ENCODE results near the gene PRIM2. TPM values are rescaled to one million over a fixed set of nuclear protein-coding genes. Genes with fewer than 3 reads are reported as not detected.
A peak's percentile ranks its signal among the peaks of the same experiment; 100 is the strongest.
"Not testable (repeated sequence)": the region's sequence is repeated elsewhere in the genome, so short reads cannot be mapped to it uniquely, and the experiment has no call there.

Gene PRIM2
- total RNA-seq, 2 donors from 2014 or later = 27.2 to 33.6 TPM

DNA sequence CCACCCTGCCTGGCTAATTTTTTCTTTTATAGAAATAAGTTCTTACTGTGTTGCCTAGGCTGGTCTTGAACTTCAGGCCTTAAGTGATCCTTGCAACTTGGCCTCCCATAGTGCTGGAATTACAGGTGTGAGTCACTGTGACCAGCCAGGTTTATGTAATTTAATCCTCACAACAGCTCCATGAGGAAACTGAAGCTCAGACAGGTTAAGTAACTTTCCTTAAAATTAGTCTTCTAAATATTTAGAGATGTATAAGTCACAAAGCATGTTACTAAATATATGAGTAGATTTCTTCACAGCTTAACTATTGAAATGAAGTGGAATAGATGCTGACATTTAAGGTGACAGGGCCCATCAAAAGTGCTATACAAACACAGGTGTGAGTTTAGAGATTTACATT lies 30.2 kb downstream of the PRIM2 start:
- ATAC-seq (replicated peaks in 1 of 2); H3K27me3 Mint-ChIP-seq (ENCODE audit: low read depth); DNase-seq; H3K36me3 Mint-ChIP-seq (ENCODE audit: insufficient read depth in 2 of 2); H3K4me3 Mint-ChIP-seq; H3K27ac Mint-ChIP-seq; H3K9me3 Mint-ChIP-seq: not testable (repeated sequence)
- peaks cover 23% of the 10 kb centered on the region for H3K4me1 Mint-ChIP-seq (ENCODE audit: low read depth)

DNA sequence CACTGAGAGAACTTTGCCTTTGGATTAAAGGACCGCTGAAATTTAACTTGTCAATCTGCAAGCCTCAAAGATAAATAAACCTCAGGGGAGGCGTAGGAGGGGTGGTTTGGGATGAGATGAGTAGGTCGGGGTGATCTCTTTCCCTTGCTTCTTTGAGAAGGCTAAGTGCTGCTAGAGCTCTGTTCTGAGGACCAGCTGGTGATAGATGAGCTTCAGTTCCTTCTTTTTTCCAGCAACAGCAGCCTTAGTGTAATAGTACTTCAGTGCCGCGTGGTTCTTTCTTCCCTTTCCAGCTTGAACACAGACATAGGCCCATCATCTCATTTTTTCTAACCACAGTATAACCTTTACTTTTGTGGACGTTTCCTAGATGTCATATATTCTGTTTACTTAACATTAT lies 33.0 kb downstream of the PRIM2 start:
- not testable (repeated sequence) for H3K36me3 Mint-ChIP-seq (ENCODE audit: insufficient read depth in 2 of 2); DNase-seq; H3K27me3 Mint-ChIP-seq (ENCODE audit: low read depth); H3K27ac Mint-ChIP-seq; ATAC-seq (replicated peaks in 1 of 2); H3K9me3 Mint-ChIP-seq; H3K4me3 Mint-ChIP-seq
- peaks cover 17% of the 10 kb centered on the region for H3K4me1 Mint-ChIP-seq (ENCODE audit: low read depth)

DNA sequence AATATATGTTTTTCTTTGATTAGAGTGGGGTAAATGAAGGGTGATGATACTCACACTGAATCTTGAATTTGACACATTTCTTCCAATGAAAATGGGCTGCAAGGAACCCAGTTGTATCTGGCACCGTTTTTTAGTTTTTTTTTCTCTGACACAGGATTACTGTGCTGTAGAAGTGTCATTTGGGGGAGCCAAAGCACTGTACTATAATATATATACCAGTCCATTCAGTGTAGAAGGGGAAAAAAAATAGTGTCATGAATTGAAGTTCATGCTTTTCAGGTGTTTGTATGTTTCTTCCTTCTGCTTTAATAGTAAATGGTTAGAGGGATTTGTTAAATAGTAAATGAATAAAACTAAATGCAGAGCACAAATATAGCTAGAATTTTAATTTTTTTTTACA lies 35.2 kb downstream of the PRIM2 start:
- not testable (repeated sequence) for ATAC-seq (replicated peaks in 1 of 2)

DNA sequence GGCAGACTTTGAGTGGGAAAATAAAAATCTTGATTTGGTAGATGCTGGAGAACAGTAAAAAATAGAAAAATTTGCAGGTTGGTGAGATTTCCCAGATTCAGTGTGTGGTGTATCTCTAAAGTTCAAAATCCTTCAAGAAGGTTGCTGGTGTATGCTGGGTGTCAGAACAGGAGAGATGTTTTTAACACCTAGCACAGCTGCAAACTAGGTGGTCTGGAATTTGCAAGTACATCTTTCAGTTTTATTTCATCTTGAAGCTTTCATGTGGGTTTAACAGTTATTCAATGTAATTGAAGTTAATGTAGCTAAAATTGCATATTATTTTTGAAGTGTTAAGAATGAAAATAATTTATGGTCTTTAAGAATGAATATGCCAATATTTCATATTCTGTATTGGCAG lies 40.9 kb downstream of the PRIM2 start:
- H3K9me3 Mint-ChIP-seq; H3K4me3 Mint-ChIP-seq; H3K27ac Mint-ChIP-seq; H3K36me3 Mint-ChIP-seq (ENCODE audit: insufficient read depth in 2 of 2); ATAC-seq (replicated peaks in 1 of 2); H3K27me3 Mint-ChIP-seq (ENCODE audit: low read depth); DNase-seq; H3K4me1 Mint-ChIP-seq (ENCODE audit: low read depth): not testable (repeated sequence)

More for the DNA sequence above, 35.2 kb downstream of the PRIM2 start:
- not testable (repeated sequence) for H3K27ac Mint-ChIP-seq; H3K36me3 Mint-ChIP-seq (ENCODE audit: insufficient read depth in 2 of 2); H3K9me3 Mint-ChIP-seq; H3K27me3 Mint-ChIP-seq (ENCODE audit: low read depth); H3K4me3 Mint-ChIP-seq; DNase-seq
- peaks cover 22% of the 10 kb centered on the region for H3K4me1 Mint-ChIP-seq (ENCODE audit: low read depth)

DNA sequence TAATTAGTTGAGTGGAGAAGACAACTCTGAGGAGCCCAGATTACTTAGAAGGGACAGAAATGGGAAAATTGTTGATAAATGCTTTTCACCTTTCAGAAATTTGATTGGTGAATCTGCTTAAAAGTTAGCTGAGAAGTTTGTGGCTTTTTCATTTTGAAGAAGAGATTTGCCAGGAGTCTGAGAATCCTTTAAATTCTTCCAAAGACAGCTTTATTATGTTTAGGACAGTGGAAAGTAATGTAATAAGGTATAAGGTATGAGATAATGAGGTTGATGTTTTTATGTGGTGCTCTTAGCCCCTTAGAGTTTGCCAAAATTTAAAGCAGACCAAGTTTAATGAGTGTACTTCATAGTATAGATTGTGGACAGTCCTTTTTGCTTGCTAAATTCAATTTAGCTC lies 42.3 kb downstream of the PRIM2 start:
- H3K27me3 Mint-ChIP-seq (ENCODE audit: low read depth); H3K4me3 Mint-ChIP-seq; H3K4me1 Mint-ChIP-seq (ENCODE audit: low read depth); ATAC-seq (replicated peaks in 1 of 2); DNase-seq; H3K36me3 Mint-ChIP-seq (ENCODE audit: insufficient read depth in 2 of 2); H3K9me3 Mint-ChIP-seq; H3K27ac Mint-ChIP-seq: not testable (repeated sequence)

DNA sequence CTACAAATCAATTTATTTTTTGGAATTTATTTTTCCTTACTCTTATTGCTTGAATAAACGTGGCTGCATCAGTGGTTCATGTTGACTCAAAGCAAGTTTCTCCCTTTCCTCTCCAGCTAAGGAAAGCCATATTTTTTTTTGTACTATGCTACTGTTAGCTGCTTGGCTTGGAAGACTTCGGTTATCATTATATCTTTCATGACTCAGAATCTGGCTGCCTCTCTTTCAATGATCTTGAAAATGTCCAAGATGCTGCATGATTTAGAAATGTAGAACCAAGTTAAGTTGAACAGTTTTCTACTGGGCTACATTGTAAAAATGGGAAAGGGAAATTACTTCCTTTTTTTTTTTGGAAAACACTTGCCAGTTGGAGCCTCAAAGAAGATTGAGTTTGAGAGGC lies 44.9 kb downstream of the PRIM2 start:
- not testable (repeated sequence) for H3K27me3 Mint-ChIP-seq (ENCODE audit: low read depth); ATAC-seq (replicated peaks in 1 of 2); H3K4me1 Mint-ChIP-seq (ENCODE audit: low read depth); H3K9me3 Mint-ChIP-seq; DNase-seq; H3K36me3 Mint-ChIP-seq (ENCODE audit: insufficient read depth in 2 of 2); H3K27ac Mint-ChIP-seq; H3K4me3 Mint-ChIP-seq

DNA sequence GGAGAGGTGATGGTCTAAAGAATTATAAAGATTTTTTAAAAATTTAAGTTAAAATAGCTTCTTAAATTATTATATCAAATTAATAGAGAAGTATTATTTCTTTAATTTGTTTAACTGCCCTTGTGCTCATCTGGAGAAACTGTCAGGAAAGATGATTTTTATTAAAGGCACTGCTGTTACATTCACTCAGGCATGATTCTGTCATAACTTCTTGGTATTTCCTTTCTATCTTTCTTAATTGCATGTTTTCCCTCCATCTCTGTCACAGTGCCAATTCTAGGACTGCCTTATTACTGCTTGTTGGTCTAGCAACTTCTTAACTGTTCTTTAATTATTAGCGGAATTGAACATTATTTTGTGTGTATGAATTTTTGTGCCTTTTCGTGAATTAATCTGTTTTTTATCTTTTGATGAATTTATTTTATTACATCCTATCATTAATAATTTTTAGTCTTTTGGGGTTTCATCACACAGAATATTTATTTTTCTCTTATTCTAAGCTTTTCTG lies 47.7 kb downstream of the PRIM2 start:
- not testable (repeated sequence) for H3K4me3 Mint-ChIP-seq; ATAC-seq (replicated peaks in 1 of 2); H3K36me3 Mint-ChIP-seq (ENCODE audit: insufficient read depth in 2 of 2); H3K9me3 Mint-ChIP-seq; DNase-seq; H3K27ac Mint-ChIP-seq; H3K27me3 Mint-ChIP-seq (ENCODE audit: low read depth)
- H3K4me1 Mint-ChIP-seq (ENCODE audit: low read depth) = peaks cover 11% of the 10 kb centered on the region

DNA sequence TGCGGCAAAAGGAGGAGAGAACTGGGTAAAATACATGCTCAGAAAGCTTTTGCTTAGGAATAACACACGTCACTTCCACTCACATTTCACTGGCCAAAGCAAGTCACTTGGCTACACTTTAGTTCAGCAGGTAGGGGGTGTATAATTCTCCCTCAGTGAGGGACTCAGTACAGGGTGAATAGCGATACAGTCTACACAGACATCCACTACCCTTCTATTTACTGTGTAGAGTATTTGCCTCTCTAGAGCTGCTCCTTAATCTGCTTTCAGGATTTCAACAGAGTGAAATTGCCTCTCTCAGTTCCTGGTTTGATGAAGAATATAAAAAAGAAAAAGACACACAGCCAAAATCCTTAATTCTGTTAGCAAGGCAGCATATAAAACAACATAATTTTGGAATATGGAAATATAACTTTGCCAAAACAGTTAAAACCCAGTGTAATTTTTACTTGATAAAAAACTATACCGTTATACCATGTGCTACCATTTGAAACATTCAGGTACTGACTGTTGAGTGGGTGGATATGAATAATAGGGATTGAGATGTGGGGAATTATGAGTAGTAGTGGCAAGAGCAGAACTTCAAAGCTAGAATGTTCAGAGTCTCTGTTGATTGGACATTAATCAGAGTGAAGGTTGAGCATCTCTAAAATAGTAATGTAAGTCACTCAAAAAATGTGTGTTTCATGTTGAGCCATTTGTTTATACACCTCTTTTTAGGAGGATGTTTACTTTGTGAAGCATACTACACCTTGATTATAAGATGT lies 51.7 kb downstream of the PRIM2 start:
- not testable (repeated sequence) for H3K27ac Mint-ChIP-seq

DNA sequence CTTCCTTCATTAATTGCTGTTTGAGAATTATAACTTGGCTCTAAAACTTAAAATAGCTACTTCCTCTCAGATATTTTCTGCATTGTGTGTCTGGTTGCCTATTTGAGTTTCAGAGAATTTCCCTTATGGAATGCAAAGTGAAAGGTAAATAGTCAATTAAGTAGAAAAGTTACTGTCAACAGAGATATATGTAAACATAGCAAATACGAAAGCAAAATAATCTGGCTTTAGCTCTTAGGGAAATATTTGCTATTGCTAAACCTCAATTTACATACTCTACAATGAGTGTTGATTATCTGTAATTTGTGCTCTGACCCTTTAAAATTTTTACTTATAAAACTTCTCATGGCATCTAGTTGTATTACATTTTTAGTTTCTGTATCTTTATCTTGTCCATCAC lies 54.3 kb downstream of the PRIM2 start:
- ATAC-seq (replicated peaks in 1 of 2); H3K27me3 Mint-ChIP-seq (ENCODE audit: low read depth); H3K27ac Mint-ChIP-seq; H3K36me3 Mint-ChIP-seq (ENCODE audit: insufficient read depth in 2 of 2); H3K4me1 Mint-ChIP-seq (ENCODE audit: low read depth); H3K9me3 Mint-ChIP-seq; H3K4me3 Mint-ChIP-seq; DNase-seq: not testable (repeated sequence)

More for the DNA sequence above, 51.7 kb downstream of the PRIM2 start:
- H3K27me3 Mint-ChIP-seq (ENCODE audit: low read depth); H3K36me3 Mint-ChIP-seq (ENCODE audit: insufficient read depth in 2 of 2); H3K4me3 Mint-ChIP-seq; H3K9me3 Mint-ChIP-seq; DNase-seq: not testable (repeated sequence)
- peaks cover 11% of the 10 kb centered on the region for H3K4me1 Mint-ChIP-seq (ENCODE audit: low read depth)
- peak; percentile 24 to 47 for ATAC-seq (replicated peaks in 1 of 2)

DNA sequence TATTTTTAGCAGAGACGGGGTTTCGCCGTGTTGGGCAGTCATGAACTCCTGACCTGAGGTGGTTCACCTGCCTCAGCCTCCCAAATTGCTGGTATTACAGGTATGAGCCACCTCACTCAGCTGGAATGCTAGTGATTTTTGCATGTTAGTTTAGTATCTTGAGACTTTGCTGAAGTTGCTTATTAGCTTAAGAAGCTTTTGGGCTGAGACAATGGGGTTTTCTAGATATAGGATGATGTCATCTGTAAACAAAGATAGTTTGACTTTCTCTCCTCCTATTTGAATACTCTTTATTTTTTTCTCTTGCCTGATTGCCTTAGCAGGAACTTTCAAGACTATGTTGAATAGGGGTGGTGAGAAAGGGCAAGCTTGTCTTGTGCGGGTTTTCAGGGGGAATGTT lies 57.3 kb downstream of the PRIM2 start:
- H3K4me3 Mint-ChIP-seq; H3K4me1 Mint-ChIP-seq (ENCODE audit: low read depth); ATAC-seq (replicated peaks in 1 of 2); H3K9me3 Mint-ChIP-seq; H3K27me3 Mint-ChIP-seq (ENCODE audit: low read depth); DNase-seq; H3K36me3 Mint-ChIP-seq (ENCODE audit: insufficient read depth in 2 of 2); H3K27ac Mint-ChIP-seq: not testable (repeated sequence)

DNA sequence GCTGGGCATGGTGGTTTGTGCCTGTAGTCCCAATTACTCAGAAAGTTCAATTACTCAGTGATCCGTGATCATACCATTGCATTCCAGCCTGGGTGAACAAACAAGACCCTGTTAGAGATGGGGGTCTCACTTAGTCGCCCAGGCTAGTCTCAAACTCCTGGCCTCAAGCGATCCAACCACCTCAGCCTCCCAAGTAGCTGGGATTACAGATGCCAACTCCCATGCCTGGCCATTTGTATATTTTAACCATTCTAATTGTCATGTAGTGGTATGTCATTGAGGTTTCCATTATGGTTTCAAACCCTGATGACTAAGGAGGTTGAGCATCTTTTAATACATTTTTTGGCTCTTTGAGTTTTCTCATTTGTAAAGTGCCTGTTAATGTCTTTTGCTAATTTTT lies 58.7 kb downstream of the PRIM2 start:
- H3K4me1 Mint-ChIP-seq (ENCODE audit: low read depth); H3K27ac Mint-ChIP-seq; H3K9me3 Mint-ChIP-seq; ATAC-seq (replicated peaks in 1 of 2); H3K27me3 Mint-ChIP-seq (ENCODE audit: low read depth); DNase-seq; H3K4me3 Mint-ChIP-seq: not testable (repeated sequence)
- peaks cover 4 to 14% of the 10 kb centered on the region in 2 donors for H3K36me3 Mint-ChIP-seq (ENCODE audit: insufficient read depth in 2 of 2)

DNA sequence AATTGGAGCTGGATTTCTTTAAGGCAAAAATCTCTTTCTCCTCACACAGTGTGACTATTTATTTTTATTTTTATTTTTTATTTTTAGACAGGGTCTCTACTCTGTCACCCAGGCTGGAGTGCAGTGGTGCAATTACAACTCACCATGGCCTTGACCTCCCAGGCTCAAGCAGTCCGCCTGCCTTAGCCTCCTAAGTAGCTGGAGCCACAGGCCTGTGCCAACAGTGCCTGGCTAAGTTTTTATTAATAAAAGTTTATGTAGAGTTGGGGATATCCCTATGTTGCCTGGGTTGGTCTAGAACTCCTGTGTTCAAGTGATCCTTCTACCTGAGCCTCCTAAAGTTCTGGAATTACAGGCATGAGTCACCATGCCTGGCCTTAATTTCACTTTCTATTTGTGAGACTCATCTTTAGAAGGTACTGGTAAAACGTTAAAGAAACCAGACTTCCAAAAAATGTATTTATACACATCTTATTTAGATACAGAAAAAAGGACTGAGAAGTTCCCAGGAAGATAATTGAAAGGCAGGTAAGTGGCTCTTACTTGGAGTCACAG lies 71.7 kb downstream of the PRIM2 start:
- H3K27ac Mint-ChIP-seq; ATAC-seq (replicated peaks in 1 of 2); H3K27me3 Mint-ChIP-seq (ENCODE audit: low read depth); H3K4me1 Mint-ChIP-seq (ENCODE audit: low read depth); DNase-seq; H3K4me3 Mint-ChIP-seq; H3K9me3 Mint-ChIP-seq: not testable (repeated sequence)
- H3K36me3 Mint-ChIP-seq (ENCODE audit: insufficient read depth in 2 of 2) = peaks cover 11 to 17% of the 10 kb centered on the region in 2 donors

DNA sequence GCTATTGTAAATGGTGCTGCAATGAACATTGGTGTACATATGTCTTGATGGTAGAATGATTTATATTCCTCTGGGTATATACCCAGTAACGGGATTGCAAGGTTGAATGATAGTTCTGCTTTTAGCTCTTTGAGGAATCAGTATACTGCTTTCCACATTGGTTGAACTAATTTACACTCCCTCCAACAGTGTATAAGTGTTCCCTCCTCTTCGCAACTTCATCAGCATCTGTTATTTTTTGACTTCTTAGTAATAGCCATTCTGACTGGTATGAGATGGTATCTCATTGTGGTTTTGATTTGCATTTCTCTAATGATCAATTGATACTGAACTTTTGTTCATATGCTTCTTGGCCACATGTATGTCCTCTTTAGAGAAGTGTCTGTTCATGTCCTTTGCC lies 73.4 kb downstream of the PRIM2 start:
- not testable (repeated sequence) for H3K4me1 Mint-ChIP-seq (ENCODE audit: low read depth); H3K27me3 Mint-ChIP-seq (ENCODE audit: low read depth); H3K4me3 Mint-ChIP-seq; ATAC-seq (replicated peaks in 1 of 2); H3K27ac Mint-ChIP-seq; DNase-seq
- Mint-ChIP-seq H3K36me3 (ENCODE audit: insufficient read depth in 2 of 2) (peaks cover 21 to 25% of the 10 kb centered on the region in 2 donors), H3K9me3 (peaks cover 2 to 15% of the 10 kb centered on the region in 2 donors)

Measured in activated T-cell treated with anti-CD3 and anti-CD28 coated beads, Interleukin-2, amount 50 U/mL, for 72 hours (primary cell).